Muscle of back (tissue), 13 donors: ENCODE results near the gene PGK1. TPM values are rescaled to one million over a fixed set of nuclear protein-coding genes. Genes with fewer than 3 reads are reported as not detected.
"Not testable (repeated sequence)": the region's sequence is repeated elsewhere in the genome, so short reads cannot be mapped to it uniquely, and the experiment has no call there.

Source experiments
- DNase-seq, 3 donors: peaks; one replicate each; pipeline versions ENCODE4 v3.0.0 to v3.0.0-alpha.2; 2013
- long read RNA-seq, 9 donors: transcript quantifications; one replicate each; lab custom pipeline, GENCODE V29; 2026
- polyA plus RNA-seq, 10 donors: library from polyadenylated mRNA; unstranded; fragments of 120-200 nt; gene quantifications; one replicate each; pipeline ENCODE4 v1.2.1, GENCODE V29; 2013; ENCODE audit not compliant: insufficient read length in 10 of 10

PGK1 gene
- polyA plus RNA-seq, result 100 to 1,000 TPM; 212 to 326 (median 281) TPM
- long read RNA-seq, donor 1, full-length matches to known transcripts, result 97 of 144 reads
- long read RNA-seq, donor 1, partial matches to known transcripts, result 47 of 144 reads
- long read RNA-seq, donor 1, other reads (novel, unspliced or antisense), result 0 of 144 reads
- long read RNA-seq, donor 2, full-length matches to known transcripts, result 82 of 116 reads
- long read RNA-seq, donor 2, partial matches to known transcripts, result 34 of 116 reads
- long read RNA-seq, donor 2, other reads (novel, unspliced or antisense), result 0 of 116 reads
- long read RNA-seq, donor 3, full-length matches to known transcripts, result 1 of 1 reads
- long read RNA-seq, donor 3, partial matches to known transcripts, result 0 of 1 reads
- long read RNA-seq, donor 3, other reads (novel, unspliced or antisense), result 0 of 1 reads
- long read RNA-seq, donor 4, full-length matches to known transcripts, result 73 of 127 reads
- long read RNA-seq, donor 4, partial matches to known transcripts, result 54 of 127 reads
- long read RNA-seq, donor 4, other reads (novel, unspliced or antisense), result 0 of 127 reads
- long read RNA-seq, donor 5, full-length matches to known transcripts, result 109 of 169 reads
- long read RNA-seq, donor 5, partial matches to known transcripts, result 60 of 169 reads
- long read RNA-seq, donor 5, other reads (novel, unspliced or antisense), result 0 of 169 reads
- long read RNA-seq, donor 6, full-length matches to known transcripts, result 127 of 175 reads
- long read RNA-seq, donor 6, partial matches to known transcripts, result 48 of 175 reads
- long read RNA-seq, donor 6, other reads (novel, unspliced or antisense), result 0 of 175 reads
- long read RNA-seq, donor 7, full-length matches to known transcripts, result 68 of 107 reads
- long read RNA-seq, donor 7, partial matches to known transcripts, result 39 of 107 reads
- long read RNA-seq, donor 7, other reads (novel, unspliced or antisense), result 0 of 107 reads
- long read RNA-seq, donor 8, full-length matches to known transcripts, result 65 of 108 reads
- long read RNA-seq, donor 8, partial matches to known transcripts, result 43 of 108 reads
- long read RNA-seq, donor 8, other reads (novel, unspliced or antisense), result 0 of 108 reads
- long read RNA-seq, donor 9, full-length matches to known transcripts, result 20 of 20 reads
- long read RNA-seq, donor 9, partial matches to known transcripts, result 0 of 20 reads
- long read RNA-seq, donor 9, other reads (novel, unspliced or antisense), result 0 of 20 reads

DNA sequence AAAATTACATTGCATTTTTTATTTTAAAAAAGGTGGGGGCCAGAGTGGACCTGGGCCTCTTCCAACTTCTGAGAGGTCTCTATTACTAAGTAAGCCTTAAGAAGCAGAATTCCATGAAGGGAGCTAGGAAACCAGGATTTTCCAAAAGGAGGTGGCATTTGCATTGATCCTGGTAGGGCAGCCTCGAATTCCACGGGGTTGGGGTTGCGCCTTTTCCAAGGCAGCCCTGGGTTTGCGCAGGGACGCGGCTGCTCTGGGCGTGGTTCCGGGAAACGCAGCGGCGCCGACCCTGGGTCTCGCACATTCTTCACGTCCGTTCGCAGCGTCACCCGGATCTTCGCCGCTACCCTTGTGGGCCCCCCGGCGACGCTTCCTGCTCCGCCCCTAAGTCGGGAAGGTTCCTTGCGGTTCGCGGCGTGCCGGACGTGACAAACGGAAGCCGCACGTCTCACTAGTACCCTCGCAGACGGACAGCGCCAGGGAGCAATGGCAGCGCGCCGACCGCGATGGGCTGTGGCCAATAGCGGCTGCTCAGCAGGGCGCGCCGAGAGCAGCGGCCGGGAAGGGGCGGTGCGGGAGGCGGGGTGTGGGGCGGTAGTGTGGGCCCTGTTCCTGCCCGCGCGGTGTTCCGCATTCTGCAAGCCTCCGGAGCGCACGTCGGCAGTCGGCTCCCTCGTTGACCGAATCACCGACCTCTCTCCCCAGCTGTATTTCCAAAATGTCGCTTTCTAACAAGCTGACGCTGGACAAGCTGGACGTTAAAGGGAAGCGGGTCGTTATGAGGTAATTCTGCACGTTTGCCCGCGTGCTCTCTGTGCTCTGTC lies at the start of gene PGK1:
TSS of gene PGK1 (plus strand) at position 626 of the 824 bp plus-strand sequence. CDS start at position 719, 93 bp downstream.
- DNase-seq, result peak; percentile 95 to 98 (median 97)

DNA sequence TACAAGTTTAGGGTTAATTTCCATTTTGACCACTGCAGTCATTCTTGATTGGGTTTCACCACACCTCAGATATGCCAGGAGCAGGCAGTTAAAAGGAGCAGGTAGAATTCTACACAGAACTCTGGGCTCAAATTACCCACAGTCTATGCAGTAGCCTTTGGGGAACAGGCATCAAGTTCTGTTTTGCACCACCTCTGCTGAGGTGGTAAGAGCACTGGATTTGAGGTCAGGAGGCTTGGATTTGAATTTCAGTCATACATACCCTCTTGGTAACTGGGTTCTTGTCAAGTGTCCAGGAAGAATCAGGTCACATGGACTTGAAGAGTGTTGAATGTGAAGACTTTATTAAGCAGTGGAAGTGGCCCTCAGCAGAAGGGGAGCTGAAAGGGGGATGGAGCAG lies 40.4 kb upstream of the PGK1 start:
- no peak for DNase-seq

- DNase-seq, result no peak
These were observed 39.9 kb upstream of the PGK1 start for GRCh38 chrX:78064152-78064551.

GRCh38 chrX:78064698-78065601 lies 39.1 kb upstream of the PGK1 start:
- DNase-seq, result peak in 1 of 3 donors; percentile 39

DNA sequence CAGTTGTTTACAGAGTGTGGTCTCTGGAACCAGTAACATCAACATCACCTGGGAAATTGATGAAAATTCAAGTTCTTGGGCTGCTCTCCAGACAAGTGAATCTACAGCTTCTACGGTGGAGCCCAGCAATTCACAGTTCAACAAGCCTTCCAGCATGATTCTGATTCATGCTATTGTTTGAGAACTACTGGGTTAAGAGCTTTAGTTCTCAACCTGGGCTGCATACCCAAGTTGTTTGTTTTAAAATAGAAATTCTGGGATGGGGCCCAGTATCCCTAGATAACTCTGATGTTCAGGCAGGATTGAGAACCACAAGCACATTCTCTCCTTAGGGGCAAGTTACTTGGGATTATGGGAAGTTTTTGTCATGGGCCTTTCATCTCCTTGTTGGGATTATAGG lies 37.9 kb upstream of the PGK1 start:
- no peak for DNase-seq

GRCh38 chrX:78071331-78071730 lies 32.7 kb upstream of the PGK1 start:
- DNase-seq, result no peak

- not testable (repeated sequence) for DNase-seq
These were observed 30.6 kb upstream of the PGK1 start for GRCh38 chrX:78073147-78074077.

DNA sequence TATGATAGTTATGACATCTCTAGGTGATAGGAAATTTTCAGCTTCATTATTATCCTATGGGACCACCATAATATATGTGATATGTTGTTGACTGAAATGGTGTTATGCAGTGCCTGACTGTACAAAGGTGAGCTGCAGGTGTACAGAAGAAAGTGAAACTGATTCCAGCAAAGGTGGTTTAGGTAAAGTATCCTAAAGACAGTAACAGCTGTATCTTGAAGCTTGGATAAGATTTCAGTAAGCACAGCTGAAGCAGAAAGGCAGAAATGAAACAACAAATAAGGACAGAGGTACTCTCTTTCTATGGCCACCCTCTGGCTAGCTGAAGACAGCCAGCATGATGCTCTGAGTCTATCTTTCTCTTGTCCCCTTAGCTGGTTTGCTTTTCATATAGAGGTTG lies 30.0 kb upstream of the PGK1 start:
- DNase-seq, result no peak

DNA sequence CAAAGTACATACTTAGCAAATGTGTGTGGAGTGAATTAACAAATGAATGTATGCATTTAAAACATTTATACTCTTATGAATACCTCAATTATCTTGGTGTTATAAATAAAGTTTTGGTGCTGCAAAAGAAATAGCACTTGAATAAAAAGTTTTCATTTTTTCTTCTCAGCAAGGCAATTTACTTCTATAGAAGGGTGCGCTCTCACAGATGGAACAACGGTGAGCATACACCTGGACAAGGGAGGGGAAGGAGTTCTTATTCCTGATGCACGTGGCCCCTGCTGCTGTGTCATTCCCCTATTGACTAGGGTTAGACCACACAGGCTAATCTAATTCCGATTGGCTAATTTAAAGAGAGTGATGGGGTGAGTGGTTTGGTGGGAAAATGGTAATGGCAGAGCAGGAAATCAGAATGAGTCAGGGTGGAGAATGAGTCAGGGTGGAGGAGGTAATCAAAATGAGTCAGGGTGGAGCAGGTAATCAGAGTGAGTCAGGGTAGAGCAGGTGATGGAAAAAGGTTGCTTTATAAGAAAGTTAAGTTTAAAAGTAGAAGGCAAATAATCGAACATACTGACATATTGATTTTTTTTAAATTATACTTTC lies 28.2 kb upstream of the PGK1 start:
- no peak for DNase-seq

DNA sequence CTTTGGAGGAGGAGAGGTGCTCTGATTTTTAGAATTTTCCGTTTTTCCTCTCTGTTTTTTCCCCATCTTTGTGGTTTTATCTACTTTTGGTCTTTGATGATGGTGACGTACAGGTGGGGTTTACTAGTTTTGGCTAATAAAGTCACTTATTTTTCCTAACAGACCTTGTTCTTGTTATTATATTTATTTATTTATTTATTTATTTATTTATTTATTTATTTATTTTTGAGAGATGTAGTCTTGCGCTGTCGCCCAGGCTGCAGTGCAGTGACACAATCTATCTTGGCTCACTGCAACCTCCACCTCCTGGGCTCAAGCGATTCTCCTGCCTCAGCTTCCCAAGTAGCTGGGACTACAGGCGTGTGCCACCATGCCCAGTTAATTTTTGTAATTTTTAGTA lies 22.6 kb upstream of the PGK1 start:
- DNase-seq, result not testable (repeated sequence)

GRCh38 chrX:78092296-78092695 lies 11.8 kb upstream of the PGK1 start:
- DNase-seq, result peak in 1 of 3 donors; percentile 4

- DNase-seq, result no peak
These were observed 5.9 kb upstream of the PGK1 start for GRCh38 chrX:78098108-78098507.

GRCh38 chrX:78102091-78102490 lies 2.0 kb upstream of the PGK1 start:
- peak in 1 of 3 donors; percentile 14 for DNase-seq

DNA sequence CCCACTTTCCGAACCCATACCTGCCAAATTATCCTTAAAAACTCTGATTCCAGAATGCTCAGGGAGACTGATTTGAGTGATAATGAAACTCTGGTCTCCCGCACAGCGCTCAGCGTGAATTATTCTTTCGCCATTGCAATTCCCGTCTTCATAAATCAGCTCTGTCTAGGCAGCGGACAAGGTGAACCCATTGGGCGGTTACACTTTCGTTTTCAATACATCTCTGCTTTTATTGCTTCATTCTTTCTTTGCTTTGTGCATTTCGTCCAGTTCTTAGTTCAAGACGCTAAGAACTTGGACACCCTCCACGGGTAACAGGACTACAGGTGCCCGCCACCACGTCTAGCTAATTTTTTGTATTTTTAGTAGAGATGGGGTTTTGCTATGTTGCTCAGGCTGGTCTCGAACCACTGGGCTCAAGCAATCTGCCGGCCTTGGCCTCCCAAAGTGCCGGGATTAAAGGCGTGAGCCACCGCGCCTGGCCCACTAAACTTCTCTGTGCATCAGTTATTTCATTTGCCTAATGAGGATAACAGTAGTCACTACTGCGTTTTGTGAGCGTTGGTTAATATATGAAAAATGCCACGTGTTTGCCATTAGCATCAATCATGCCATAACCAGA lies 936 bp upstream of the PGK1 start:
- peak in 1 of 3 donors; percentile 2 for DNase-seq

DNA sequence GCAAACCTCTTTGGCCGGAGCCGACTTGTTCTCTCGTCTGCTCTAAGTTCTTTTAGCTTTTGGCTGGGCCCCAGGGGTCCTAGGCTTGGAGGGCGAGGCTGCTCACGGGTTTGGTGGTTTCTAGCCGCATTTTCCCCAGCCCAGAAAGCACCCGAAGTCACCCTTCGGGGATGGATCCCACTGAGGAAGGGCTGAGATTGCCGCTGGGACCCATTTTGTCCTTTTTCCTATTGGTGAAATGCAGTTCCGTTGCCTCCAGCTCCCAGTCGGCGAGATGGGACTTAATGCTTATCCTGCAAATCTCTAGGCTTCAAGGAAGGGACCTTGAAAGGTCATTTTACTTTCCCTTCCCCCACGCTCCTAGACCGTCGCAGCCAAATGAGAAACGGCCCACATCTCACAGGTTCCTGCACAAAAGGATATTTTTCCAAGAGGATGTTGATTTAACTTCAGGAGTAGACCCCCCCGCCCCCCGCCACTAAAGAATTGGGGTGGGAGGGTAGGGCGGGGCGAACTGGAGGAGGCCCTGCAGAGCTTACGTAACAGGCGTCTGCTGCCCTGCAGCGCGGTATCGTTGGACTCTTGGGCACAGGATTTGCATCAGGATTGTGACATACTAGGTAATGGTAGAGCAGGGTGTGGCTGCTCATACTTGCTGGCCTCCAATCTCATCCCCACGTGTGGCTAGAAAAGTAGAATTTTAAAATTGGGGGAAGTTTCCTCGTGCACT lies 564 bp downstream of the PGK1 start:
- peak in 2 of 3 donors; percentile 24 to 64 for DNase-seq

DNA sequence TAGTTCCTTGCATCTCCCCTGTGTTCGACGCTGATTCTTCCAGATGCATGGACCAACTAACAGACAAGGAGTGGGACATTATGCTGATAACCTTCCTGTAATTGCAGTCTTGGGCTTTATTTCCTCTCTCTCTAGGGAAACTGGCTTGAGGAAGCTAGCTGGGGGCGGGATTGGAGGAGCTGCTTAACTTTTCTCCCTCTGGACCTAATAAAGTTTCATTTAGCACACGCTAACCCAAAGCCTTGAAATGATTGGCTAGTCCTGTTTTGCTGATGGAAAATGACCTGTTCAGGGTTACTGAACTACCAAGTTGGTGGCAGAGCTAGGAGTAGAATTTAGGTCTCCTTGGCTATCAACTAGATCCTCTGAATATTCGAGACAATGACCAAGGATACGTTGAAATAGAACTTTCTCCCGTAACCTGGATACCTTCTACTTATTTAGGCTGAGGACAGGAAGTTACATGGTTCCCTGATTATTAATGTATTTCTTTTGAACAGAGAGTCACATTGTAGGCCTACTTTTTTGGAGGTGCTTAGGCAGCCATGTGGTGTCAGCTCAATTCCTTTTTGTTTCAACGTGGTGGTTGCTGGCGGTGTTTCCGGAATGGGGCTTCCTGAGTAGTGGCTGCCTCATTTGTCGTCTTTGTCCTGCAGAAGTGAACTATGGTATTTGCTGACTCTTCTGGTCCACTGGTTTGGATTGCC lies 2.0 kb downstream of the PGK1 start:
- DNase-seq, result peak in 1 of 3 donors; percentile 10

DNA sequence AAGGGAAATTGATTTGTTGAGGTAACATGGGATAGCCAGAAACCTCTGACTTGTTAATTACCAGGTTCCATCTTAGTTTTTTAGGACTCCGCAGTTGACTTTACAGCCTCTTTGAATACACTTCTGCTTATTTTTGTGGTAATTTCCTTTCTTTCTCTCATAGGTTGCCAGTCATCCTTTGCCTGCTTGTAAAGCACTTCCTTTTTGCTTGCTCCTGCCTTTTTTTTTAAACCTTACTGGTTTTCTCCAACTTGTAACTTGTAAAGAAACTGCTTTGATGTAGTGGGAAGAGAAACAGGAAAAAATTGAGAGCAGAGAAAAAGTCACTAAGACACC lies 2.6 kb downstream of the PGK1 start:
- no peak for DNase-seq
